ENCODE results near the gene HYLS1. TPM values are rescaled to one million over a fixed set of nuclear protein-coding genes. Genes with fewer than 3 reads are reported as not detected.

The HYLS1 gene
- total and polyA plus RNA-seq, 2 experiments from 2014 or later: 14.6 to 25.7 TPM

GRCh38 chr11:125923633-125924032 lies 36.2 kb downstream of the HYLS1 start (continued):
- no peak for TF ChIP-seq REST (IDR thresholded peaks at IDR 0.05; ENCODE audit: unreplicated experiment)
- no peak for TF ChIP-seq ZNF114 (CRISPR knock-in tag; IDR thresholded peaks at IDR 0.05)
- no peak for TF ChIP-seq ZNF462 (CRISPR knock-in tag; IDR thresholded peaks at IDR 0.05)
- TF ChIP-seq STAT1 (IDR thresholded peaks at IDR 0.05; ENCODE audit: unreplicated experiment): no peak
- no peak for TF ChIP-seq POLR2AphosphoS5 (IDR thresholded peaks at IDR 0.05; ENCODE audit: low read depth)
- TF ChIP-seq CREB1 (CRISPR knock-in tag; IDR thresholded peaks at IDR 0.05; ENCODE audit: low read depth): no peak

Measured in GM23338 (cell line).